ENCODE results near the gene DNAJC21. TPM values are rescaled to one million over a fixed set of nuclear protein-coding genes. Genes with fewer than 3 reads are reported as not detected.

The DNAJC21 gene
- total and polyA plus RNA-seq, 2 donors (not counting 1 experiment from before 2014, with no cell fraction given) = 60.4 to 64.4 TPM

DNA sequence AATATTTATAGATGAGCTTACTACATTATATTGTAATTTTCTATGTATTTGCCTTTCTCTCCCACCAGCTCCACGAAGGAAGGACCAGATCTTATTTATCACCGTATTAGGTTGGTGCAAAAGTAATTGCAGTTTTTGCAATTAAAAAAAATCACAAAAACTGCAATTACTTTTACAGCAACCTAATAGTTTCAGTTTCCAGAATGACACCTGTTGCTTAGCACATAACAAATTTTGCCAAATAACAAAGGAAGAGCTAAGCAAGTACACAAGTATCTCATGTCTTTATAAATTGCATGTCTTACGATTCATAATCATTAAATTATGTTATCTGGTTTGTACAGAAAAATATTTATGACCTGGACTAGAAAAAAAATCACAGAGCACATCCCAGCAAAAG, 72.5 kb downstream of the DNAJC21 start:
- H3K4me1 ChIP-seq (ENCODE audit: control insufficient read depth, extremely low read depth, insufficient read depth, low read length) = no peaks in the 10 kb centered on the region
- H3K4me2 ChIP-seq (ENCODE audit: extremely low read depth, insufficient read depth, low read length) = no peak overlapping the region
- TF ChIP-seq, protein P1, sequence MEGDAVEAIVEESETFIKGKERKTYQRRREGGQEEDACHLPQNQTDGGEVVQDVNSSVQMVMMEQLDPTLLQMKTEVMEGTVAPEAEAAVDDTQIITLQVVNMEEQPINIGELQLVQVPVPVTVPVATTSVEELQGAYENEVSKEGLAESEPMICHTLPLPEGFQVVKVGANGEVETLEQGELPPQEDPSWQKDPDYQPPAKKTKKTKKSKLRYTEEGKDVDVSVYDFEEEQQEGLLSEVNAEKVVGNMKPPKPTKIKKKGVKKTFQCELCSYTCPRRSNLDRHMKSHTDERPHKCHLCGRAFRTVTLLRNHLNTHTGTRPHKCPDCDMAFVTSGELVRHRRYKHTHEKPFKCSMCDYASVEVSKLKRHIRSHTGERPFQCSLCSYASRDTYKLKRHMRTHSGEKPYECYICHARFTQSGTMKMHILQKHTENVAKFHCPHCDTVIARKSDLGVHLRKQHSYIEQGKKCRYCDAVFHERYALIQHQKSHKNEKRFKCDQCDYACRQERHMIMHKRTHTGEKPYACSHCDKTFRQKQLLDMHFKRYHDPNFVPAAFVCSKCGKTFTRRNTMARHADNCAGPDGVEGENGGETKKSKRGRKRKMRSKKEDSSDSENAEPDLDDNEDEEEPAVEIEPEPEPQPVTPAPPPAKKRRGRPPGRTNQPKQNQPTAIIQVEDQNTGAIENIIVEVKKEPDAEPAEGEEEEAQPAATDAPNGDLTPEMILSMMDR (conservative IDR thresholded peaks at IDR 0.05 in 1 of 2, IDR thresholded peaks at IDR 0.05 in 1 of 2; ENCODE audit: low read depth in 1 of 2, low read length in 2 of 2) = no peak
- no peak for TF ChIP-seq EZH2 (IDR thresholded peaks at IDR 0.05; ENCODE audit: low read length, missing control alignments)
- H3K9me3 ChIP-seq (ENCODE audit: control insufficient read depth, insufficient read depth, low read depth, low read length) = no peaks in the 10 kb centered on the region
- H3K27ac ChIP-seq (ENCODE audit: insufficient read depth, low read length) = no peak overlapping the region
- H3K36me3 ChIP-seq (ENCODE audit: control insufficient read depth, insufficient read depth, low read length) = no peaks in the 10 kb centered on the region
- no peaks in the 10 kb centered on the region for H3K79me2 ChIP-seq (ENCODE audit: control insufficient read depth, insufficient read depth, low read length)
- no peaks in the 10 kb centered on the region for H4K20me1 ChIP-seq (ENCODE audit: control insufficient read depth, extremely low read depth, insufficient read depth, low read length)
- H3K9ac ChIP-seq (ENCODE audit: insufficient read depth, low read length) = no peak overlapping the region
- H3K27me3 ChIP-seq (ENCODE audit: control insufficient read depth, insufficient read depth, low read length) = peaks cover 3% of the 10 kb centered on the region
- H2AFZ ChIP-seq (ENCODE audit: low read length) = no peak overlapping the region
- DNase-seq (ENCODE audit: low read depth in 2 of 2) = no peak
- no peak overlapping the region for H3K4me3 ChIP-seq (replicated peaks in 1 of 4; ENCODE audit: control extremely low read depth in 1 of 4, insufficient read depth in 1 of 4, low read depth in 3 of 4, low read length in 4 of 4)

DNA sequence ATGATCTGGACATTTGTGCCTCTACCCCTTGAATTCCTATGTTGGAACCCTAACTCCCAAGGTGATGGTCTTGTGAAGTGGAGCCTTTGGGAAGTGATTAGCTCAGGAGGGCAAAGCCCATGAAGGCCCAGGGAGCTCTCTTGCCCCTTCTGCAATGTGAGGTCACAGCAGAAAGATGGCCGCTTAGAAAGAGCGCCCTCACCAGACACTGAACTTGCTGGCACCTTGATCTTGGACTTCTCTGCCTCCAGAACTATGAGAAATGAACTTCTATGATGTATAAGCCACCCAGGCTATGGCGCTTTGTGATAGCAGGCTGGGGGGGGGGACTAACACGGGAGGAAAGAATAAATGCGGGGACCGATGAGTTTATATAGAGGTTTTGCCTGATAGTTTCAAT, 73.1 kb downstream of the DNAJC21 start:
- Histone ChIP-seq H2AFZ (ENCODE audit: low read length) (no peak overlapping the region), H3K9me3 (ENCODE audit: control insufficient read depth, insufficient read depth, low read depth, low read length) (no peaks in the 10 kb centered on the region), H3K36me3 (ENCODE audit: control insufficient read depth, insufficient read depth, low read length) (no peaks in the 10 kb centered on the region), H3K4me1 (ENCODE audit: control insufficient read depth, extremely low read depth, insufficient read depth, low read length) (no peaks in the 10 kb centered on the region), H3K27ac (ENCODE audit: insufficient read depth, low read length) (no peak overlapping the region), H3K9ac (ENCODE audit: insufficient read depth, low read length) (no peak overlapping the region), H3K4me2 (ENCODE audit: extremely low read depth, insufficient read depth, low read length) (no peak overlapping the region), H3K27me3 (ENCODE audit: control insufficient read depth, insufficient read depth, low read length) (peaks cover 3% of the 10 kb centered on the region), H4K20me1 (ENCODE audit: control insufficient read depth, extremely low read depth, insufficient read depth, low read length) (no peaks in the 10 kb centered on the region), H3K4me3 (replicated peaks in 1 of 4; ENCODE audit: control extremely low read depth in 1 of 4, insufficient read depth in 1 of 4, low read depth in 3 of 4, low read length in 4 of 4) (no peak overlapping the region), H3K79me2 (ENCODE audit: control insufficient read depth, insufficient read depth, low read length) (no peaks in the 10 kb centered on the region)
- no peak for TF ChIP-seq EZH2 (IDR thresholded peaks at IDR 0.05; ENCODE audit: low read length, missing control alignments)
- TF ChIP-seq, protein P1 (conservative IDR thresholded peaks at IDR 0.05 in 1 of 2, IDR thresholded peaks at IDR 0.05 in 1 of 2; ENCODE audit: low read depth in 1 of 2, low read length in 2 of 2) = no peak
- DNase-seq (ENCODE audit: low read depth in 2 of 2) = no peak

DNA sequence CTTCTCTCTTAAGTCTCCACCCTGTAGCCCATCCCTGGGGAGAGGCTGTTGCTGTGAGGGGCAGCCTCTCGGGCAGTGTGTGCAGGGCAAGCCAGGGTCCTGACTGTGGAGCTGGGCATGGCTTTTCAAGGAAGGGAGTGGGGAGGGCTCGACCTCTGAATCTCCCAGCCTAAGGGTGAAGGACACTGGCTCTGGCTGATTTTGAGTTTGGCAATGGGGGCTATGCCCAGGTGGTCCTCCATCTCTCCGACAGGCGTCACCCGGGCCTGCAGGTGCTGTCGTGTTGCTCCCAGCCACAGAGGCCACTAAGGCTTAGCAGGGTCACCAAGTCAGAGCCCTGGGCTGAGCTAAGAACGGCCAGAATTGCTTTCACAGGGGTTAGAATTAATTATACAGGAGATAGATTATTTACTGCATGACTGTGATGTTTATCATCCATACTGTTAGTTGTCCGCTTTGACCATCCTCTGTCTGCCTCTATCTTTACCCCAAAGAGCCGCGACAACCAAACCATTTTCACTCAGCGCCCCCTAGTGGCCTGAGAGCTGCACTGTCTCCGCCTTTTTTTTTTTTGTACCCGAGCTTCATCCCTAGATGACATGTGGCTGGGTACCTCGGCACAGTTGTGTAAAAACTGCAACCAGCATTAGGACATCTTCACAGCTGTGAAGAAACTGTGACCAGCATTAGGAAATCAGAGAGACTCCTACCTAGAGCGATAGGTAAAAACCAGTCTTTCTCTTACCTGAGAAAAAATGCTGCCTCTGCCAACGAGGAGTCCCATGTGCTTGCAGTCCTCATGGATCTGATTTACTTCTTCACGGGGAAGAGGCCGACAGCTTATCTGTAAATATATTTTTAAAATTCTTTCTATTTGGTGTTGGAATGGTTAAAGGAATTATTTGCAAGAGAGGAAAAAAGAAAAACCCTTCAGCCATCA, 73.9 kb downstream of the DNAJC21 start:
- Histone ChIP-seq H4K20me1 (ENCODE audit: control insufficient read depth, extremely low read depth, insufficient read depth, low read length) (no peaks in the 10 kb centered on the region), H3K4me1 (ENCODE audit: control insufficient read depth, extremely low read depth, insufficient read depth, low read length) (no peaks in the 10 kb centered on the region), H3K36me3 (ENCODE audit: control insufficient read depth, insufficient read depth, low read length) (no peaks in the 10 kb centered on the region), H3K9ac (ENCODE audit: insufficient read depth, low read length) (no peak overlapping the region), H3K27ac (ENCODE audit: insufficient read depth, low read length) (no peak overlapping the region), H3K79me2 (ENCODE audit: control insufficient read depth, insufficient read depth, low read length) (no peaks in the 10 kb centered on the region), H3K9me3 (ENCODE audit: control insufficient read depth, insufficient read depth, low read depth, low read length) (no peaks in the 10 kb centered on the region), H3K4me2 (ENCODE audit: extremely low read depth, insufficient read depth, low read length) (no peak overlapping the region), H2AFZ (ENCODE audit: low read length) (no peak overlapping the region), H3K4me3 (replicated peaks in 1 of 4; ENCODE audit: control extremely low read depth in 1 of 4, insufficient read depth in 1 of 4, low read depth in 3 of 4, low read length in 4 of 4) (no peak overlapping the region), H3K27me3 (ENCODE audit: control insufficient read depth, insufficient read depth, low read length) (peaks cover 3% of the 10 kb centered on the region)
- DNase-seq (ENCODE audit: low read depth in 2 of 2) = peak; percentile 26 to 59
- no peak for TF ChIP-seq EZH2 (IDR thresholded peaks at IDR 0.05; ENCODE audit: low read length, missing control alignments)
- TF ChIP-seq, protein P1 (conservative IDR thresholded peaks at IDR 0.05 in 1 of 2, IDR thresholded peaks at IDR 0.05 in 1 of 2; ENCODE audit: low read depth in 1 of 2, low read length in 2 of 2) = peak; percentile 95 to 96

Measured in fibroblast of lung (primary cell).